ACC112 (cell line): ENCODE results near the gene APELA.

Source experiments
- H2AFZ ChIP-seq: fragments of 200-600 bp; sonication (generic); one replicate; pipeline ENCODE4 v1.6.0; 2017; ENCODE audit warnings: antibody characterized with exemption, low read length; ENCODE audit not compliant: unreplicated experiment
- H3K27ac ChIP-seq: fragments of 200-600 bp; sonication (generic); 2 replicates; pipeline ENCODE4 v1.5.1; 2014; ENCODE audit warnings: low read depth, mild to moderate bottlenecking, antibody characterized with exemption, low read length, moderate library complexity
- H3K27me3 ChIP-seq: fragments of 200-600 bp; sonication (generic); 2 replicates; pipeline ENCODE4 v1.6.1; 2014; ENCODE audit warnings: mild to moderate bottlenecking, antibody characterized with exemption, low read length, moderate library complexity, mixed read lengths; ENCODE audit not compliant: insufficient read depth
- H3K36me3 ChIP-seq: fragments of 200-600 bp; sonication (generic); 2 replicates; pipeline ENCODE4 v1.6.1; 2016; ENCODE audit warnings: mild to moderate bottlenecking, antibody characterized with exemption, low read length, moderate library complexity, mixed read lengths; ENCODE audit not compliant: insufficient read depth
- H3K4me1 ChIP-seq: fragments of 200-600 bp; sonication (generic); one replicate; pipeline ENCODE4 v1.6.1; 2016; ENCODE audit warnings: low read length, mixed read lengths; ENCODE audit not compliant: insufficient read depth, unreplicated experiment, control insufficient read depth
- H3K4me3 ChIP-seq: fragments of 200-600 bp; sonication (generic); 2 replicates; pipeline ENCODE4 v1.5.1; 2014; ENCODE audit warnings: mild to moderate bottlenecking, low read depth, low read length
- H3K79me2 ChIP-seq: fragments of 200-600 bp; sonication (generic); one replicate; pipeline ENCODE4 v1.6.0; 2016; ENCODE audit warnings: low read length; ENCODE audit not compliant: control insufficient read depth, unreplicated experiment, insufficient read depth

The APELA gene

DNA sequence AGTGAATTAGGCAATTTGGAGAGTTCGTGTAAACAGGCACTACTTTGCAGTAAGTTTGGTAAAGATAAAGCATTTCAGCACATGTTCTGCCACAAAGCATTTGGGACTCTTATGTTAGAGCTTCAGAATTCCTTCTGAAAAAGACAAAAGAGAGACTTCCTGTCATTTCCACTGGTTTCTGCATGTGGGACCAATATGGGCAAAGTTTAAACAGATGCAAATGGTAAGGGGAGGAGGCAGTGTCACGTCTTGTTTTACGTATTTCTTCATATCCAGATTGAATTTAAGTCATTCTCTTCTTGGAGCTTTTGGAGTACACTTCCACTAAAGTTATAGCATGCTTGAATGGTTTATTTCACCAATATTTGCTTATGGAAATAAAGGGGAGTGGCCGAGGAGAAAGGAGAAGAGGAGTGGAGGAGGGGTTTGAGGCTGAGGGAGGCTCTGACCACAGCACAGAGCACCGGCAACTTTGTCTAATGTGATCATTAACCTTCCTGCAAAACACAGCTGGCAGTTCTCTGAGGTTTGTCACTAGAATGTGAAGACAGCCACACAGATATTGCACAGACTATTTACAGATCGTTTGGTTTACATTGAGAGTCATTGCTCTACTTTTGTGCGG, at the start of gene APELA:
Gene APELA, plus strand, starts transcription at position 479 of the 625 bp plus-strand sequence. CDS start 154 bp downstream, outside the sequence.
- no peaks in the 10 kb centered on the region for H3K79me2 ChIP-seq
- H2AFZ ChIP-seq = no peak within 1 kb of the TSS
- H3K4me1 ChIP-seq = no peaks in the 10 kb centered on the region
- H3K4me3 ChIP-seq = no peak within 1 kb of the TSS
- H3K27ac ChIP-seq = no peak within 1 kb of the TSS
- H3K36me3 ChIP-seq = no peaks in the 10 kb centered on the region
- H3K27me3 ChIP-seq = 0 out of 2 replicates have a peak, but pooled peaks cover 11% of the 10 kb centered on the region

GRCh38 chr4:164828955-164829354, 48.0 kb upstream of the APELA start:
- H3K27me3 ChIP-seq = no peaks in the 10 kb centered on the region
- H3K4me3 ChIP-seq = no peak overlapping the region
- H3K27ac ChIP-seq = no peak overlapping the region
- no peaks in the 10 kb centered on the region for H3K36me3 ChIP-seq
- H3K4me1 ChIP-seq = no peaks in the 10 kb centered on the region
- H3K79me2 ChIP-seq = no peaks in the 10 kb centered on the region
- no peak overlapping the region for H2AFZ ChIP-seq

DNA sequence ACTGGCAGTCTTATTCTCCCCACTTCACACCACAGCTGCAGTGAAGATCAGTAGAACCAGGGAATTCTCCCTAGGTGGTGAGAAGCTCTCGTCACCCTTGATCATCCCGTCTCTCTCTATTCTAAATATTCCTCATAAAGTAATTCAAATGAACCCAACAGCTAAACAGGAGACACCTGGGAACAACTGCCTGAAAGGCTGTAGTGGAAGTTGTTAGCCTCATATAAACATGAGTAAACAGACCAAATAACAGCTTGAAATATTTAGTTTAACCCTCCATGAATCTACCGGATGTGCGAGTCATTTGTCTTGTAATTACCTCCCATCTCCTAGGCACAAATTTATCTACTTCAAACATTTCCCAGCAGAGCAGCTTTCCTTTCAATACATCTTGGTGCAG, 30.4 kb upstream of the APELA start:
- Histone ChIP-seq H3K4me1 (no peaks in the 10 kb centered on the region), H3K27me3 (no peaks in the 10 kb centered on the region), H3K4me3 (no peak overlapping the region), H3K79me2 (no peaks in the 10 kb centered on the region), H3K27ac (no peak overlapping the region), H3K36me3 (no peaks in the 10 kb centered on the region), H2AFZ (no peak overlapping the region)

DNA sequence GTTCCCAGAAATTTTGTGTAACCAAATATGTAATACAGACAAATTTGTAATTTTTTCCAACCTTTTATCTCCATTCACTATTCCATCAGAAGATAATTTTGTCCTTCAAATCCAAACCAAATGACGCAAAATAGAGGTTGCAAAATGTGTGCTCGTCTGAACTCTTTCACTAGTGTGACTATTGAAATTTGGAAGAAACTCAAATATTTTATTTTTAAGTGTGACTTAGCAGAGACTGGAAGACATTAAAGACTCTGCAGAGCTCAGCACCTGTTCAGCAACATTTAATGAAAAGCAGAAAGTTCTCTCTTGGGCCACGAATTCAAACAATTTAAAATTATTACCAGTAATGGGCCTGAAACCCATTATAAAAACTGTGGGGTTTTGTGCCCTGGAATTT, 30.0 kb upstream of the APELA start:
- Histone ChIP-seq H3K36me3 (no peaks in the 10 kb centered on the region), H2AFZ (no peak overlapping the region), H3K27me3 (no peaks in the 10 kb centered on the region), H3K27ac (no peak overlapping the region), H3K4me1 (no peaks in the 10 kb centered on the region), H3K79me2 (no peaks in the 10 kb centered on the region), H3K4me3 (no peak overlapping the region)

GRCh38 chr4:164847967-164848649, 28.9 kb upstream of the APELA start:
- no peak overlapping the region for H3K27ac ChIP-seq
- H3K79me2 ChIP-seq = no peaks in the 10 kb centered on the region
- no peak overlapping the region for H3K4me3 ChIP-seq
- H2AFZ ChIP-seq = no peak overlapping the region
- no peaks in the 10 kb centered on the region for H3K4me1 ChIP-seq
- no peaks in the 10 kb centered on the region for H3K27me3 ChIP-seq
- H3K36me3 ChIP-seq = no peaks in the 10 kb centered on the region

- Histone ChIP-seq H3K27ac (no peak overlapping the region), H3K4me1 (no peaks in the 10 kb centered on the region), H3K27me3 (no peaks in the 10 kb centered on the region)
Observed at GRCh38 chr4:164856396-164856795, 20.6 kb upstream of the APELA start.

DNA sequence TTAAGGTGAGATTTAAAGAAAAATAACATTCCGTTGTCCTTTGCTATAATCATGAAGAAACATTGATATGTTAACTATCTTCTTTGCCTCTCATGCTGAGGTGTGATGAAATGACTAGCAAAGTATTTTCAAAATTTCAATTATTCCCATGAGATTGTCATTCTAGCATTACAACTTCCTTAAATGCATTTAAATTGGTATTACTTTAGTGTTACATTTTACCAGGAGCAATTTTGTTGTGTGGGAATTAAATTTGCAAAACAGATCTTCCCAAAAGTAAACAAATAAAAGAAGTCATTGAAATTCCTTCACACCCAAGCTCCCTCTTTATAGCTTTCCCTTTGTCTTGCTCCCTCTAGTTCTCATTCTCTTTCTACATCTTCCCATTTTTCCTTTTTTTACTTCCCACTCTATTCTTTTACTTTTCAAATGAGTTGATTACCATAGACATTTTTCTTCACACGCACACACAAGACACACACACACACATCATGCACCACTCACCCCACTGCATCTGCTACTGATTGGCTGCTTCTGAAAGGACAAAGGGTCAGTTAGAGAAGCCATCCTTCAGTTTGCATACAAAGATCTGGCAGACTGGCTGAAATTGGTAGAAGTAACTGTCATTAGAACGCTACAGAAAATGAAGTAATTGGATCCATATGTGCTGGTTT, 10.0 kb upstream of the APELA start:
- no peaks in the 10 kb centered on the region for H3K79me2 ChIP-seq
- no peak overlapping the region for H2AFZ ChIP-seq
- no peaks in the 10 kb centered on the region for H3K36me3 ChIP-seq
- no peaks in the 10 kb centered on the region for H3K27me3 ChIP-seq
- H3K27ac ChIP-seq = no peak overlapping the region
- no peaks in the 10 kb centered on the region for H3K4me1 ChIP-seq
- H3K4me3 ChIP-seq = no peak overlapping the region

More at GRCh38 chr4:164856396-164856795, 20.6 kb upstream of the APELA start:
- Histone ChIP-seq H3K4me3 (no peak overlapping the region), H3K36me3 (no peaks in the 10 kb centered on the region), H2AFZ (no peak overlapping the region), H3K79me2 (no peaks in the 10 kb centered on the region)

DNA sequence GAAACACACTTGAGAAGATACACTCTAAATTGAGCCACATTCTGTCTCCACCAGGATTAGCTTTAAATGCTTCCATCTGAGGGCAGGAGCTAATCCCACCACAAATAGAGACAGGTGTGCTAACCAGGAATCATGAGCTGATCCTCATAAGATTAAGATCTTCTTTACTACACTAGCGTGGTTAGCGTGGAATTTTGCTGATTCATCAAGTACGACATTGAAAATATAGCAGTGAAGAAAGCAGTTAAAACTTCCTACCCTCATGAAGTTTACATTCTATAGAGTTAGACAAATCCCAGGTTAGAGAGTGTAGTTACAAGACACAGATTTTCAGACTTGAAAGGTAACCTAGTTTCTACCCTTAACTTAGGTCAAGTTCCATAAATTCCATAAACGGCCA, 5.3 kb upstream of the APELA start:
- Histone ChIP-seq H3K4me3 (no peak overlapping the region), H3K79me2 (no peaks in the 10 kb centered on the region), H3K36me3 (no peaks in the 10 kb centered on the region), H3K27ac (no peak overlapping the region), H3K27me3 (no peaks in the 10 kb centered on the region), H2AFZ (no peak overlapping the region), H3K4me1 (no peaks in the 10 kb centered on the region)

- Histone ChIP-seq H2AFZ (no peak overlapping the region), H3K4me3 (no peak overlapping the region), H3K27ac (no peak overlapping the region), H3K79me2 (no peaks in the 10 kb centered on the region), H3K4me1 (no peaks in the 10 kb centered on the region), H3K27me3 (0 out of 2 replicates have a peak, but pooled peaks cover 3% of the 10 kb centered on the region), H3K36me3 (no peaks in the 10 kb centered on the region)
Observed at GRCh38 chr4:164872481-164872880, 4.5 kb upstream of the APELA start.

DNA sequence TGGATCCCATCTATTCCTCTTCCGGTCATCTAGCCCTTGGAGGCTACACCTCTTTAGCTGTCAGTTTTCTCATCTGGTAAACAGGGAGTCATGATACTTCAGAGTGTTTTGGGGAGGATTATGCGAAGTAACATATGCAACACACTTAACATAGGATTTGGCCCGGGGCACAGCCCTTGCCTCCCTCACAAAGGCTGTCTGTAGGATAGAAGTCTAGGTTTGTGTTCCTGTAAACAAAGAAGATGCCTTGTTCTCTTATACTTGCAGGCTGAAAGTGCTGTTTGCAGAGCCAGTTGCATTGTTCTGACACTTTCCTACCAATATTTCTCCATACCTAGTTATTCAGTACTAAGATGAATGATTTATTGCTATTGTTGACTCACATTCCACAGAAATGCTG, 2.2 kb upstream of the APELA start:
- Histone ChIP-seq H3K4me3 (no peak overlapping the region), H3K4me1 (no peaks in the 10 kb centered on the region), H3K27me3 (0 out of 2 replicates have a peak, but pooled peaks cover 11% of the 10 kb centered on the region), H3K27ac (no peak overlapping the region), H3K36me3 (no peaks in the 10 kb centered on the region), H3K79me2 (no peaks in the 10 kb centered on the region), H2AFZ (no peak overlapping the region)
